HEK293 (cell line): Measurements from ENCODE around the gene CKS1B.

Experiments
- GLI4 ChIP-seq: fragments of 450-650 bp; formaldehyde crosslinking; IDR thresholded peaks from 2 replicates; pipeline ENCODE4 v1.5.1; 2016; ENCODE audit warnings: missing biosample characterization, missing genetic modification characterization
- GLIS2 ChIP-seq: fragments of 450-650 bp; formaldehyde crosslinking; IDR thresholded peaks from 2 replicates; pipeline ENCODE4 v1.5.1; 2016; ENCODE audit warnings: missing biosample characterization, missing genetic modification characterization
- KLF7 ChIP-seq: fragments of 450-650 bp; formaldehyde crosslinking; IDR thresholded peaks from 2 replicates; pipeline ENCODE4 v1.5.1; 2016; ENCODE audit warnings: missing biosample characterization, missing genetic modification characterization, borderline replicate concordance
- OSR2 ChIP-seq: fragments of 450-650 bp; formaldehyde crosslinking; IDR thresholded peaks from 2 replicates; pipeline ENCODE4 v1.5.1; 2016; ENCODE audit warnings: missing biosample characterization, missing genetic modification characterization
- YY2 ChIP-seq: fragments of 450-650 bp; formaldehyde crosslinking; IDR thresholded peaks from 2 replicates; pipeline ENCODE4 v1.5.1; 2016; ENCODE audit warnings: missing biosample characterization, missing genetic modification characterization
- ZBTB1 ChIP-seq: fragments of 450-650 bp; formaldehyde crosslinking; IDR thresholded peaks from 2 replicates; pipeline ENCODE4 v1.5.1; 2016; ENCODE audit warnings: missing biosample characterization, missing genetic modification characterization
- ZBTB7A ChIP-seq: fragments of 450-650 bp; formaldehyde crosslinking; IDR thresholded peaks from 2 replicates; pipeline ENCODE4 v1.5.1; 2016; ENCODE audit warnings: low read depth, missing biosample characterization, missing genetic modification characterization
- ZFHX2 ChIP-seq: fragments of 450-650 bp; formaldehyde crosslinking; conservative IDR thresholded peaks from 2 replicates; pipeline ENCODE4 v1.5.1; 2016; ENCODE audit warnings: missing biosample characterization, missing genetic modification characterization
- ZFP41 ChIP-seq: fragments of 450-650 bp; formaldehyde crosslinking; IDR thresholded peaks from 2 replicates; pipeline ENCODE4 v1.5.1; 2016; ENCODE audit warnings: missing biosample characterization, missing genetic modification characterization, borderline replicate concordance
- ZFP69B ChIP-seq: fragments of 450-650 bp; formaldehyde crosslinking; IDR thresholded peaks from 2 replicates; pipeline ENCODE4 v1.5.1; 2016; ENCODE audit warnings: missing biosample characterization, missing genetic modification characterization
- ZNF169 ChIP-seq: fragments of 450-650 bp; formaldehyde crosslinking; IDR thresholded peaks from 2 replicates; pipeline ENCODE4 v1.5.1; 2016; ENCODE audit warnings: missing biosample characterization, missing genetic modification characterization
- ZNF202 ChIP-seq: fragments of 450-650 bp; formaldehyde crosslinking; IDR thresholded peaks from 2 replicates; pipeline ENCODE4 v1.5.1; 2016; ENCODE audit warnings: missing biosample characterization, missing genetic modification characterization, borderline replicate concordance
- ZNF239 ChIP-seq: fragments of 450-650 bp; formaldehyde crosslinking; IDR thresholded peaks from 2 replicates; pipeline ENCODE4 v1.5.1; 2016; ENCODE audit warnings: missing biosample characterization, missing genetic modification characterization
- ZNF514 ChIP-seq: fragments of 450-650 bp; formaldehyde crosslinking; IDR thresholded peaks from 2 replicates; pipeline ENCODE4 v1.5.1; 2016; ENCODE audit warnings: missing biosample characterization, missing genetic modification characterization
- ZNF529 ChIP-seq: fragments of 450-650 bp; formaldehyde crosslinking; IDR thresholded peaks from 2 replicates; pipeline ENCODE4 v1.5.1; 2017; ENCODE audit warnings: missing genetic modification characterization, missing biosample characterization; ENCODE audit not compliant: insufficient replicate concordance
- ZNF585B ChIP-seq: fragments of 450-650 bp; formaldehyde crosslinking; IDR thresholded peaks from 2 replicates; pipeline ENCODE4 v1.5.1; 2016; ENCODE audit warnings: missing biosample characterization, missing genetic modification characterization
- ZNF629 ChIP-seq: fragments of 450-650 bp; formaldehyde crosslinking; IDR thresholded peaks from 2 replicates; pipeline ENCODE4 v1.5.1; 2017; ENCODE audit warnings: missing biosample characterization, missing genetic modification characterization
- ZSCAN30 ChIP-seq: fragments of 450-650 bp; IDR thresholded peaks from 2 replicates; pipeline ENCODE4 v1.5.1; 2018; ENCODE audit warnings: missing biosample characterization, mild to moderate bottlenecking, missing genetic modification characterization, moderate library complexity
- TF ChIP-seq, protein P1 (sequence below): fragments of 450-650 bp; IDR thresholded peaks from 2 replicates; pipeline ENCODE4 v1.5.1; 2018; ENCODE audit warnings: missing biosample characterization, mild to moderate bottlenecking, missing genetic modification characterization
- TF ChIP-seq, protein P2 (sequence below): fragments of 450-650 bp; formaldehyde crosslinking; IDR thresholded peaks from 2 replicates; pipeline ENCODE4 v1.5.1; 2016; ENCODE audit warnings: missing biosample characterization, missing genetic modification characterization
- TF ChIP-seq, protein P3 (sequence below): fragments of 450-650 bp; formaldehyde crosslinking; IDR thresholded peaks from 2 replicates; pipeline ENCODE4 v1.5.1; 2017; ENCODE audit warnings: missing biosample characterization, missing genetic modification characterization
- TF ChIP-seq, protein P4 (sequence below): fragments of 450-650 bp; formaldehyde crosslinking; IDR thresholded peaks from 2 replicates; pipeline ENCODE4 v1.5.1; 2016; ENCODE audit warnings: missing biosample characterization, missing genetic modification characterization, borderline replicate concordance
- TF ChIP-seq, protein P5 (sequence below): fragments of 450-650 bp; formaldehyde crosslinking; optimal IDR thresholded peaks from 2 replicates; pipeline ENCODE3; 2016; ENCODE audit warnings: missing biosample characterization, mild to moderate bottlenecking, missing genetic modification characterization
- TF ChIP-seq, protein P6 (sequence below): fragments of 450-650 bp; formaldehyde crosslinking; IDR thresholded peaks from 2 replicates; pipeline ENCODE4 v1.5.1; 2016; ENCODE audit warnings: missing biosample characterization, missing genetic modification characterization, low read depth
- TF ChIP-seq, protein P7 (sequence below): fragments of 450-650 bp; formaldehyde crosslinking; conservative IDR thresholded peaks from 2 replicates; pipeline ENCODE4 v1.5.1; 2016; ENCODE audit warnings: low read depth, missing biosample characterization, missing genetic modification characterization

CKS1B gene

DNA sequence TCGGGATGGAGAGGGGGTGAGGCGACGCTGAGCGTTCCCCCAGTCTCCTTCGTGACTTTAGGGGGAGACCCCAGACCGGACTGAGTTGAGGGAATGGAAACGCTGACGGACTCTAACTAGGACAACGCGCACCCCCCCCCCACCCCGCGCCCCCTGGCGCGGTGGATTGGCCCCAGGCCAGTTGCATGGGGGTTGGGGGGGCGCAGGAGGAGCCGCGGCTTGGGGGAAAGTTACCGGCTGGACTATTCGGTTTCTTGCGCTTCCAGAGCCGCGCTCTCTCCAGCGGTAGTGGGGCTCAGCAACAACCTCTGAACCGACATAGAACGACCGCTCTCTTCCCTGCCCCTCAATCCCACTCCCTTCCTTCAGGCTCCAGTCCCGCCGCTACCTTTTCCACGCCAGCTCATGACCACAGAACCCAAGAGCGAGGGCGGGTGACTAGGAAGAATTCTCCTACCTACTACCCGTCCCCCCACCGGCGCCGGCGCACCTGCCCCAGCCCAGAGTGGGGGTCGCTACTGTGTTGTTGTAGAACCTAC lies 28.8 kb downstream of the CKS1B start (continued):
- TF ChIP-seq ZBTB1 (tag by site-specific recombination) (no peak), KLF7 (tag by site-specific recombination) (no peak), ZNF239 (tag by site-specific recombination) (no peak), ZNF629 (tag by site-specific recombination) (0 out of 2 replicates have a peak, but pooled peaks have one; percentile 12), ZFP69B (no peak), GLIS2 (0 out of 2 replicates have a peak, but pooled peaks have one; percentile 10), ZNF529 (tag by site-specific recombination) (no peak), ZNF202 (tag by site-specific recombination) (no peak), ZSCAN30 (tag by site-specific recombination) (peak; percentile 12; the same call in 1 of the 2 replicates), ZFHX2 (tag by site-specific recombination) (no peak), YY2 (tag by site-specific recombination) (no peak), ZNF169 (no peak), ZNF585B (tag by site-specific recombination) (no peak), ZFP41 (tag by site-specific recombination) (no peak), GLI4 (tag by site-specific recombination) (no peak), ZBTB7A (tag by site-specific recombination) (no peak), OSR2 (peak; percentile 70), ZNF514 (no peak)
- TF ChIP-seq, protein P1, sequence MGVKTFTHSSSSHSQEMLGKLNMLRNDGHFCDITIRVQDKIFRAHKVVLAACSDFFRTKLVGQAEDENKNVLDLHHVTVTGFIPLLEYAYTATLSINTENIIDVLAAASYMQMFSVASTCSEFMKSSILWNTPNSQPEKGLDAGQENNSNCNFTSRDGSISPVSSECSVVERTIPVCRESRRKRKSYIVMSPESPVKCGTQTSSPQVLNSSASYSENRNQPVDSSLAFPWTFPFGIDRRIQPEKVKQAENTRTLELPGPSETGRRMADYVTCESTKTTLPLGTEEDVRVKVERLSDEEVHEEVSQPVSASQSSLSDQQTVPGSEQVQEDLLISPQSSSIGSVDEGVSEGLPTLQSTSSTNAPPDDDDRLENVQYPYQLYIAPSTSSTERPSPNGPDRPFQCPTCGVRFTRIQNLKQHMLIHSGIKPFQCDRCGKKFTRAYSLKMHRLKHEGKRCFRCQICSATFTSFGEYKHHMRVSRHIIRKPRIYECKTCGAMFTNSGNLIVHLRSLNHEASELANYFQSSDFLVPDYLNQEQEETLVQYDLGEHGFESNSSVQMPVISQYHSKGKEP (tag by site-specific recombination) = 0 out of 2 replicates have a peak, but pooled peaks have one; percentile 16
- TF ChIP-seq, protein P2, sequence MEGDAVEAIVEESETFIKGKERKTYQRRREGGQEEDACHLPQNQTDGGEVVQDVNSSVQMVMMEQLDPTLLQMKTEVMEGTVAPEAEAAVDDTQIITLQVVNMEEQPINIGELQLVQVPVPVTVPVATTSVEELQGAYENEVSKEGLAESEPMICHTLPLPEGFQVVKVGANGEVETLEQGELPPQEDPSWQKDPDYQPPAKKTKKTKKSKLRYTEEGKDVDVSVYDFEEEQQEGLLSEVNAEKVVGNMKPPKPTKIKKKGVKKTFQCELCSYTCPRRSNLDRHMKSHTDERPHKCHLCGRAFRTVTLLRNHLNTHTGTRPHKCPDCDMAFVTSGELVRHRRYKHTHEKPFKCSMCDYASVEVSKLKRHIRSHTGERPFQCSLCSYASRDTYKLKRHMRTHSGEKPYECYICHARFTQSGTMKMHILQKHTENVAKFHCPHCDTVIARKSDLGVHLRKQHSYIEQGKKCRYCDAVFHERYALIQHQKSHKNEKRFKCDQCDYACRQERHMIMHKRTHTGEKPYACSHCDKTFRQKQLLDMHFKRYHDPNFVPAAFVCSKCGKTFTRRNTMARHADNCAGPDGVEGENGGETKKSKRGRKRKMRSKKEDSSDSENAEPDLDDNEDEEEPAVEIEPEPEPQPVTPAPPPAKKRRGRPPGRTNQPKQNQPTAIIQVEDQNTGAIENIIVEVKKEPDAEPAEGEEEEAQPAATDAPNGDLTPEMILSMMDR (tag by site-specific recombination) = peak; percentile 47; the same call in 1 of the 2 replicates
- TF ChIP-seq, protein P3, sequence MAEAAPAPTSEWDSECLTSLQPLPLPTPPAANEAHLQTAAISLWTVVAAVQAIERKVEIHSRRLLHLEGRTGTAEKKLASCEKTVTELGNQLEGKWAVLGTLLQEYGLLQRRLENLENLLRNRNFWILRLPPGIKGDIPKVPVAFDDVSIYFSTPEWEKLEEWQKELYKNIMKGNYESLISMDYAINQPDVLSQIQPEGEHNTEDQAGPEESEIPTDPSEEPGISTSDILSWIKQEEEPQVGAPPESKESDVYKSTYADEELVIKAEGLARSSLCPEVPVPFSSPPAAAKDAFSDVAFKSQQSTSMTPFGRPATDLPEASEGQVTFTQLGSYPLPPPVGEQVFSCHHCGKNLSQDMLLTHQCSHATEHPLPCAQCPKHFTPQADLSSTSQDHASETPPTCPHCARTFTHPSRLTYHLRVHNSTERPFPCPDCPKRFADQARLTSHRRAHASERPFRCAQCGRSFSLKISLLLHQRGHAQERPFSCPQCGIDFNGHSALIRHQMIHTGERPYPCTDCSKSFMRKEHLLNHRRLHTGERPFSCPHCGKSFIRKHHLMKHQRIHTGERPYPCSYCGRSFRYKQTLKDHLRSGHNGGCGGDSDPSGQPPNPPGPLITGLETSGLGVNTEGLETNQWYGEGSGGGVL (tag by site-specific recombination) = peak; percentile 89; the same call in 1 of the 2 replicates
- TF ChIP-seq, protein P4, sequence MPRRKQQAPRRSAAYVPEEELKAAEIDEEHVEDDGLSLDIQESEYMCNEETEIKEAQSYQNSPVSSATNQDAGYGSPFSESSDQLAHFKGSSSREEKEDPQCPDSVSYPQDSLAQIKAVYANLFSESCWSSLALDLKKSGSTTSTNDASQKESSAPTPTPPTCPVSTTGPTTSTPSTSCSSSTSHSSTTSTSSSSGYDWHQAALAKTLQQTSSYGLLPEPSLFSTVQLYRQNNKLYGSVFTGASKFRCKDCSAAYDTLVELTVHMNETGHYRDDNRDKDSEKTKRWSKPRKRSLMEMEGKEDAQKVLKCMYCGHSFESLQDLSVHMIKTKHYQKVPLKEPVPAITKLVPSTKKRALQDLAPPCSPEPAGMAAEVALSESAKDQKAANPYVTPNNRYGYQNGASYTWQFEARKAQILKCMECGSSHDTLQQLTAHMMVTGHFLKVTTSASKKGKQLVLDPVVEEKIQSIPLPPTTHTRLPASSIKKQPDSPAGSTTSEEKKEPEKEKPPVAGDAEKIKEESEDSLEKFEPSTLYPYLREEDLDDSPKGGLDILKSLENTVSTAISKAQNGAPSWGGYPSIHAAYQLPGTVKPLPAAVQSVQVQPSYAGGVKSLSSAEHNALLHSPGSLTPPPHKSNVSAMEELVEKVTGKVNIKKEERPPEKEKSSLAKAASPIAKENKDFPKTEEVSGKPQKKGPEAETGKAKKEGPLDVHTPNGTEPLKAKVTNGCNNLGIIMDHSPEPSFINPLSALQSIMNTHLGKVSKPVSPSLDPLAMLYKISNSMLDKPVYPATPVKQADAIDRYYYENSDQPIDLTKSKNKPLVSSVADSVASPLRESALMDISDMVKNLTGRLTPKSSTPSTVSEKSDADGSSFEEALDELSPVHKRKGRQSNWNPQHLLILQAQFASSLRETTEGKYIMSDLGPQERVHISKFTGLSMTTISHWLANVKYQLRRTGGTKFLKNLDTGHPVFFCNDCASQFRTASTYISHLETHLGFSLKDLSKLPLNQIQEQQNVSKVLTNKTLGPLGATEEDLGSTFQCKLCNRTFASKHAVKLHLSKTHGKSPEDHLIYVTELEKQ = no peak
- TF ChIP-seq, protein P5, sequence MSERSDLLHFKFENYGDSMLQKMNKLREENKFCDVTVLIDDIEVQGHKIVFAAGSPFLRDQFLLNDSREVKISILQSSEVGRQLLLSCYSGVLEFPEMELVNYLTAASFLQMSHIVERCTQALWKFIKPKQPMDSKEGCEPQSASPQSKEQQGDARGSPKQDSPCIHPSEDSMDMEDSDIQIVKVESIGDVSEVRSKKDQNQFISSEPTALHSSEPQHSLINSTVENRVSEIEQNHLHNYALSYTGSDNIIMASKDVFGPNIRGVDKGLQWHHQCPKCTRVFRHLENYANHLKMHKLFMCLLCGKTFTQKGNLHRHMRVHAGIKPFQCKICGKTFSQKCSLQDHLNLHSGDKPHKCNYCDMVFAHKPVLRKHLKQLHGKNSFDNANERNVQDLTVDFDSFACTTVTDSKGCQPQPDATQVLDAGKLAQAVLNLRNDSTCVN = peak; percentile 55
- TF ChIP-seq, protein P6, sequence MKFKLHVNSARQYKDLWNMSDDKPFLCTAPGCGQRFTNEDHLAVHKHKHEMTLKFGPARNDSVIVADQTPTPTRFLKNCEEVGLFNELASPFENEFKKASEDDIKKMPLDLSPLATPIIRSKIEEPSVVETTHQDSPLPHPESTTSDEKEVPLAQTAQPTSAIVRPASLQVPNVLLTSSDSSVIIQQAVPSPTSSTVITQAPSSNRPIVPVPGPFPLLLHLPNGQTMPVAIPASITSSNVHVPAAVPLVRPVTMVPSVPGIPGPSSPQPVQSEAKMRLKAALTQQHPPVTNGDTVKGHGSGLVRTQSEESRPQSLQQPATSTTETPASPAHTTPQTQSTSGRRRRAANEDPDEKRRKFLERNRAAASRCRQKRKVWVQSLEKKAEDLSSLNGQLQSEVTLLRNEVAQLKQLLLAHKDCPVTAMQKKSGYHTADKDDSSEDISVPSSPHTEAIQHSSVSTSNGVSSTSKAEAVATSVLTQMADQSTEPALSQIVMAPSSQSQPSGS (tag by site-specific recombination) = no peak
- TF ChIP-seq, protein P7, sequence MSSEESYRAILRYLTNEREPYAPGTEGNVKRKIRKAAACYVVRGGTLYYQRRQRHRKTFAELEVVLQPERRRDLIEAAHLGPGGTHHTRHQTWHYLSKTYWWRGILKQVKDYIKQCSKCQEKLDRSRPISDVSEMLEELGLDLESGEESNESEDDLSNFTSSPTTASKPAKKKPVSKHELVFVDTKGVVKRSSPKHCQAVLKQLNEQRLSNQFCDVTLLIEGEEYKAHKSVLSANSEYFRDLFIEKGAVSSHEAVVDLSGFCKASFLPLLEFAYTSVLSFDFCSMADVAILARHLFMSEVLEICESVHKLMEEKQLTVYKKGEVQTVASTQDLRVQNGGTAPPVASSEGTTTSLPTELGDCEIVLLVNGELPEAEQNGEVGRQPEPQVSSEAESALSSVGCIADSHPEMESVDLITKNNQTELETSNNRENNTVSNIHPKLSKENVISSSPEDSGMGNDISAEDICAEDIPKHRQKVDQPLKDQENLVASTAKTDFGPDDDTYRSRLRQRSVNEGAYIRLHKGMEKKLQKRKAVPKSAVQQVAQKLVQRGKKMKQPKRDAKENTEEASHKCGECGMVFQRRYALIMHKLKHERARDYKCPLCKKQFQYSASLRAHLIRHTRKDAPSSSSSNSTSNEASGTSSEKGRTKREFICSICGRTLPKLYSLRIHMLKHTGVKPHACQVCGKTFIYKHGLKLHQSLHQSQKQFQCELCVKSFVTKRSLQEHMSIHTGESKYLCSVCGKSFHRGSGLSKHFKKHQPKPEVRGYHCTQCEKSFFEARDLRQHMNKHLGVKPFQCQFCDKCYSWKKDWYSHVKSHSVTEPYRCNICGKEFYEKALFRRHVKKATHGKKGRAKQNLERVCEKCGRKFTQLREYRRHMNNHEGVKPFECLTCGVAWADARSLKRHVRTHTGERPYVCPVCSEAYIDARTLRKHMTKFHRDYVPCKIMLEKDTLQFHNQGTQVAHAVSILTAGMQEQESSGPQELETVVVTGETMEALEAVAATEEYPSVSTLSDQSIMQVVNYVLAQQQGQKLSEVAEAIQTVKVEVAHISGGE = peak; percentile 94
